A673 (cell line): Measurements from ENCODE around the gene MYO5A. TPM values are rescaled to one million over a fixed set of nuclear protein-coding genes. Genes with fewer than 3 reads are reported as not detected.

Source experiments
- BruUV-seq: library from RNA; stranded (reverse); fragments of 400-500 nt; replicated peaks from 2 replicates; lab custom pipeline; 2021; lab: Mats Ljungman, UMichigan
- CTCF ChIA-PET: fragments of 300-600 bp; sonication (Branson Sonifier 250); formaldehyde crosslinking; loops from one replicate; lab custom pipeline; 2022; ENCODE audit warnings: antibody characterized with exemption; lab: Charles Lee
- POLR2A ChIA-PET: fragments of 300-600 bp; sonication (Branson Sonifier 250); formaldehyde crosslinking; loops from one replicate; lab custom pipeline; 2022; ENCODE audit warnings: antibody characterized with exemption; ENCODE audit not compliant: low non-redundant PET; lab: Charles Lee
- DNase-seq: peaks from one replicate; pipeline ENCODE4 v3.0.0-alpha.2; 2015; ENCODE audit warnings: low spot score
- H3K27ac ChIP-seq: fragments of 200-600 bp; sonication (generic); 2 replicates; pipeline ENCODE4 v1.5.1; 2016; ENCODE audit warnings: mixed run types, low read depth, mild to moderate bottlenecking, mixed read lengths, antibody characterized with exemption, low read length; ENCODE audit not compliant: poor library complexity, severe bottlenecking
- H3K27me3 ChIP-seq: fragments of 200-600 bp; sonication (generic); replicated peaks from 2 replicates; pipeline ENCODE4 v1.6.1; 2017; ENCODE audit warnings: mixed run types, low read depth, mild to moderate bottlenecking, mixed read lengths, antibody characterized with exemption, low read length; ENCODE audit not compliant: insufficient read depth, poor library complexity
- H3K36me3 ChIP-seq: fragments of 200-600 bp; sonication (generic); 2 replicates; pipeline ENCODE4 v1.6.1; 2016; ENCODE audit warnings: mixed run types, mild to moderate bottlenecking, mixed read lengths, antibody characterized with exemption, low read length; ENCODE audit not compliant: insufficient read depth, poor library complexity, severe bottlenecking
- H3K4me1 ChIP-seq: fragments of 200-600 bp; sonication (generic); 2 replicates; pipeline ENCODE4 v1.6.1; 2017; ENCODE audit warnings: mixed run types, mild to moderate bottlenecking, mixed read lengths, antibody characterized with exemption, low read length; ENCODE audit not compliant: insufficient read depth, poor library complexity, severe bottlenecking
- H3K4me3 ChIP-seq: fragments of 200-600 bp; sonication (generic); 2 replicates; pipeline ENCODE4 v1.5.1; 2016; ENCODE audit warnings: low read depth, mixed run types, mild to moderate bottlenecking, mixed read lengths, low read length; ENCODE audit not compliant: poor library complexity, severe bottlenecking
- H3K9me3 ChIP-seq: fragments of 200-600 bp; sonication (generic); 2 replicates; pipeline ENCODE4 v1.6.1; 2016; ENCODE audit warnings: mixed run types, low read depth, mild to moderate bottlenecking, mixed read lengths, antibody characterized with exemption, low read length; ENCODE audit not compliant: poor library complexity, severe bottlenecking
- CTCF ChIP-seq: fragments of 300-800, 200-600 bp; sonication (generic); conservative IDR thresholded peaks from 2 replicates; pipeline ENCODE4 v1.5.1; 2017; ENCODE audit warnings: low read depth, mild to moderate bottlenecking, antibody characterized with exemption, low read length, moderate library complexity, mixed read lengths
- EZH2 ChIP-seq: fragments of 200-600 bp; sonication (generic); IDR thresholded peaks from 2 replicates; pipeline ENCODE4 v1.6.1; 2017; ENCODE audit warnings: borderline replicate concordance, low read depth, mild to moderate bottlenecking, mixed read lengths, antibody characterized with exemption, low read length; ENCODE audit not compliant: poor library complexity, severe bottlenecking
- intact Hi-C: fragments of 100-400 bp; cut with micrococcal nuclease; formaldehyde crosslinking; loops from one replicate; pipeline ENCODE4 v1.10.0; 2022; ENCODE audit not compliant: unreplicated experiment
- total RNA-seq: library from RNA; stranded (reverse); gene quantifications from 2 replicates; pipeline ENCODE4 v1.2.3, GENCODE V29; 2021

The MYO5A gene
- total RNA-seq, 1 experiment from 2014 or later, result 16.8 TPM

GRCh38 chr15:52441841-52442240 is 86.8 kb downstream of the MYO5A start:
- Histone ChIP-seq H3K9me3 (no peaks in the 10 kb centered on the region), H3K4me1 (no peaks in the 10 kb centered on the region), H3K27ac (no peak overlapping the region), H3K27me3 (no peaks in the 10 kb centered on the region), H3K4me3 (no peak overlapping the region), H3K36me3 (no peaks in the 10 kb centered on the region)
- ChIA-PET POLR2A (interaction anchor here (0.6 kb wide), 1 partner anchor 1336 kb away, joined by 3 read pairs; no protein-coding TSS in a partner anchor), CTCF (no interaction called here)
- no peak for DNase-seq
- BruUV-seq, result no TSS peak
- intact Hi-C loops, result no loop called here
- TF ChIP-seq CTCF, result no peak
- TF ChIP-seq EZH2, result no peak

- Histone ChIP-seq H3K27me3 (no peaks in the 10 kb centered on the region), H3K27ac (no peak overlapping the region), H3K9me3 (no peaks in the 10 kb centered on the region), H3K36me3 (no peaks in the 10 kb centered on the region), H3K4me1 (no peaks in the 10 kb centered on the region), H3K4me3 (no peak overlapping the region)
- CTCF ChIA-PET, result no interaction called here
- POLR2A ChIA-PET, result no interaction called here
- no peak for TF ChIP-seq CTCF
- TF ChIP-seq EZH2, result no peak
- DNase-seq, result no peak
- no TSS peak for BruUV-seq
- intact Hi-C loops, result no loop called here
Observed at GRCh38 chr15:52440946-52441345, 87.7 kb downstream of the MYO5A start.

GRCh38 chr15:52440414-52440813 is 88.3 kb downstream of the MYO5A start:
- Histone ChIP-seq H3K4me3 (no peak overlapping the region), H3K27ac (no peak overlapping the region), H3K4me1 (no peaks in the 10 kb centered on the region), H3K9me3 (no peaks in the 10 kb centered on the region), H3K27me3 (no peaks in the 10 kb centered on the region), H3K36me3 (no peaks in the 10 kb centered on the region)
- TF ChIP-seq CTCF, result no peak
- no peak for TF ChIP-seq EZH2
- DNase-seq, result no peak
- BruUV-seq, result no TSS peak
- ChIA-PET POLR2A (no interaction called here), CTCF (no interaction called here)
- intact Hi-C loops, result no loop called here
